HepG2 (cell line): ENCODE results near the gene RNASE7. TPM values are rescaled to one million over a fixed set of nuclear protein-coding genes. Genes with fewer than 3 reads are reported as not detected.

Experiments used
- ATAC-seq: fragments of 200-7000 bp; cut with Tn5 transposase; 3 replicates; pipeline ENCODE4 v1.9.1; 2020; ENCODE audit warnings: mild to moderate bottlenecking, moderate library complexity
- BruUV-seq: library from RNA; stranded (reverse); fragments of 400-500 nt; replicated peaks from 2 replicates; lab custom pipeline; 2021; lab: Mats Ljungman, UMichigan
- CTCF ChIA-PET: fragments of 300-600 bp; formaldehyde crosslinking; extraction: SDS; loops from one replicate; lab custom pipeline; 2021; ENCODE audit warnings: low total read pairs, inconsistent platforms, low intra/inter-chr PET ratio; lab: Yijun Ruan, JAX
- POLR2A ChIA-PET: fragments of 350-600 bp; sonication (Branson Sonifier 250); formaldehyde crosslinking; loops from one replicate; lab custom pipeline; 2020; ENCODE audit warnings: antibody characterized with exemption, inconsistent platforms; lab: Yijun Ruan, JAX
- DNase-seq: peaks from one replicate; pipeline ENCODE4 v3.0.0-alpha.2; 2015; ENCODE audit warnings: low spot score
- FAIRE-seq: peaks from 3 replicates; lab custom pipeline; 2011; peaks lifted over from hg19 to GRCh38; lab: Jason Lieb, UNC
- H2AFZ ChIP-seq: one replicate; pipeline ENCODE4 v1.6.1; 2011; ENCODE audit warnings: low read length, inconsistent platforms
- H3K27ac ChIP-seq: fragments of 300-600 bp; 3 replicates; pipeline ENCODE4 v1.8.0; 2011; ENCODE audit warnings: mixed run types, mild to moderate bottlenecking, mixed read lengths, low read length, inconsistent platforms; ENCODE audit not compliant: insufficient read depth; ENCODE audit errors: extremely low read length
- H3K27me3 ChIP-seq, 2 experiments: fragments of 200-600 bp in 1 of 2; 2 replicates in 1 of 2; 3 replicates in 1 of 2; pipeline versions ENCODE4 v1.6.0 to v1.8.0; 2011; ENCODE audit warnings: low read length in 2 of 2, mild to moderate bottlenecking in 2 of 2, moderate library complexity in 2 of 2, inconsistent platforms in 1 of 2; ENCODE audit not compliant: insufficient read depth in 2 of 2, control insufficient read depth in 1 of 2
- H3K36me3 ChIP-seq, 2 experiments: fragments of 200-600 bp in 1 of 2; replicated peaks in 1 of 2; 2 replicates in 1 of 2; 3 replicates in 1 of 2; pipeline versions ENCODE4 v1.5.1 to v1.8.0; 2011; ENCODE audit warnings: low read length in 2 of 2, inconsistent platforms in 1 of 2; ENCODE audit not compliant: insufficient read depth in 2 of 2, control insufficient read depth in 1 of 2
- H3K4me1 ChIP-seq: 2 replicates; pipeline ENCODE4 v1.5.1; 2012; ENCODE audit warnings: low read length, inconsistent platforms; ENCODE audit not compliant: insufficient read depth
- H3K4me2 ChIP-seq: 2 replicates; pipeline ENCODE4 v1.6.0; 2011; ENCODE audit warnings: low read depth, low read length, inconsistent platforms
- H3K4me3 ChIP-seq, 3 experiments: fragments of 200-600 bp in 1 of 3; sonication (generic), shearing (Covaris generic) in 1 of 3; replicated peaks in 1 of 3; 2 replicates each; pipeline ENCODE4 v1.5.1; 2011 to 2016; ENCODE audit warnings: low read length in 3 of 3, inconsistent platforms in 2 of 3, low read depth in 2 of 3, mild to moderate bottlenecking in 2 of 3, control low read depth in 1 of 3, mixed read lengths in 1 of 3; ENCODE audit not compliant: insufficient read depth in 1 of 3
- H3K79me2 ChIP-seq: one replicate; pipeline ENCODE4 v1.6.1; 2011; ENCODE audit warnings: low read length, inconsistent platforms; ENCODE audit not compliant: insufficient read depth
- H3K9ac ChIP-seq: 2 replicates; pipeline ENCODE4 v1.6.0; 2011; ENCODE audit warnings: mild to moderate bottlenecking, low read depth, low read length, inconsistent platforms; ENCODE audit not compliant: insufficient read depth
- H3K9me3 ChIP-seq: 2 replicates; pipeline ENCODE4 v1.5.1; 2012; ENCODE audit warnings: mild to moderate bottlenecking, low read length
- H4K20me1 ChIP-seq: 2 replicates; pipeline ENCODE4 v1.6.0; 2011; ENCODE audit warnings: inconsistent platforms, mild to moderate bottlenecking, low read length, moderate library complexity; ENCODE audit not compliant: insufficient read depth
- ZNF354B ChIP-seq: sonication (generic); formaldehyde crosslinking; IDR thresholded peaks from 2 replicates; pipeline ENCODE4 v1.8.0; 2022; ENCODE audit warnings: mild to moderate bottlenecking, missing genetic modification reagents
- WGBS: methylation state at CpG from one replicate; pipeline ENCODE4 v1.1.6; 2017; ENCODE audit warnings: low lambda C conversion rate; 5-methylcytosine and 5-hydroxymethylcytosine counted together
- in situ Hi-C: cut with HindIII; loops from 2 replicates; pipeline ENCODE4 v1.10.0; 2017; ENCODE audit warnings: low pct_unique_long_range_greater_than_20kb; ENCODE audit not compliant: extremely low pct_ligation_motif_present
- intact Hi-C: fragments of 100-400 bp; cut with micrococcal nuclease; formaldehyde crosslinking; loops from one replicate; pipeline ENCODE4 v1.10.0; 2022; ENCODE audit not compliant: unreplicated experiment
- polyA plus RNA-seq, 8 experiments: library from polyadenylated mRNA; depleted of rRNA in 3 of 8; stranded (reverse) in 7 of 8; unstranded in 1 of 8; fragments of >200 nt; fragmentation: Illumina TruSeq in 4 of 8; extraction: Trizol in 4 of 8; gene quantifications; 2 replicates each; pipeline versions ENCODE4 v1.2.1 to v1.2.3, GENCODE V29; 2011 to 2016; ENCODE audit warnings: low read depth in 4 of 8, missing spikeins in 1 of 8, mixed read lengths in 1 of 8; ENCODE audit not compliant: insufficient read depth in 1 of 8
- total RNA-seq, 5 experiments: library from RNA; depleted of rRNA; stranded (reverse); fragments of >200 nt; fragmentation: Illumina TruSeq; extraction: Trizol; gene quantifications; 2 replicates each; pipeline ENCODE4 v1.2.3, GENCODE V29; 2016; ENCODE audit warnings: low read depth in 1 of 5
- TF ChIP-seq, protein P1 (sequence below): fragments of 450-650 bp; IDR thresholded peaks from 2 replicates; pipeline ENCODE4 v1.6.1; 2017

RNASE7 gene
- total and polyA plus RNA-seq, 2 of the 13 experiments (the other 11 are each of a cell fraction or from before 2014, with no cell fraction given) = 0.04 TPM; not detected in 1

DNA sequence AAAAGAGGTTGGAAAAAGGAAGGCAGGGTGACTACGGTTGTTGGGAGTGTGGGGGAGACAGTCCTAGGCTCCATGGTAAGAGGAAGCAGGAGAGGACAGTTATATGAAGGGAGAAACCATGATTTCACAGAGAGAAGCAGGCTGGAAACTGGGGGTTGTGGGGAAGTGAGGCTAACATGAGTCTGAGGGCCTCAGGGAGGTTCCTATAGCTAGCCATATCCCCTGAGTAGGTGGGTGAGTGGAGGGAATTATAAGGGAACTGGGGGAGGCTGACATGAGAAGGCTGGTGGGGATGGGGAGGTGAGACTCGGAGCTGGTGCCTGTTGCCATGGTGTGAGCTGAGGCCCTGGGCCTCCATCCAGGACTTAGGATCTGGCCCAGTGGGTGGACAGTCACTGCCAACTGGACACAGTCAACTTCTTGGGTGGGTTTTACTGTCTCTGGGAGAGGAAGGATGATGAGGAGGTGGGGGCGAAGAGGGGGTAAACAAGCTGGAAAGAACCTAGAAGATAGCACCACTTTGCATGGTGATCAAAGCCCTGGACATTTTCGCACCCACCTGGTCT, 8.9 kb upstream of the RNASE7 start:
- ATAC-seq = no peak
- Histone ChIP-seq H3K4me1 (peaks cover 20% of the 10 kb centered on the region), H3K9me3 (no peaks in the 10 kb centered on the region), H3K79me2 (no peaks in the 10 kb centered on the region), H3K27me3 (no peaks in the 10 kb centered on the region; a peak in 1 of 5 replicates), H3K4me2 (no peak overlapping the region), H3K27ac (no peak overlapping the region), H4K20me1 (no peaks in the 10 kb centered on the region), H2AFZ (no peak overlapping the region), H3K9ac (no peak overlapping the region), H3K4me3 (no peak overlapping the region), H3K36me3 (no peaks in the 10 kb centered on the region)
- TF ChIP-seq, protein P1, sequence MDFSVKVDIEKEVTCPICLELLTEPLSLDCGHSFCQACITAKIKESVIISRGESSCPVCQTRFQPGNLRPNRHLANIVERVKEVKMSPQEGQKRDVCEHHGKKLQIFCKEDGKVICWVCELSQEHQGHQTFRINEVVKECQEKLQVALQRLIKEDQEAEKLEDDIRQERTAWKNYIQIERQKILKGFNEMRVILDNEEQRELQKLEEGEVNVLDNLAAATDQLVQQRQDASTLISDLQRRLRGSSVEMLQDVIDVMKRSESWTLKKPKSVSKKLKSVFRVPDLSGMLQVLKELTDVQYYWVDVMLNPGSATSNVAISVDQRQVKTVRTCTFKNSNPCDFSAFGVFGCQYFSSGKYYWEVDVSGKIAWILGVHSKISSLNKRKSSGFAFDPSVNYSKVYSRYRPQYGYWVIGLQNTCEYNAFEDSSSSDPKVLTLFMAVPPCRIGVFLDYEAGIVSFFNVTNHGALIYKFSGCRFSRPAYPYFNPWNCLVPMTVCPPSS = no peak
- no TSS peak for BruUV-seq
- intact Hi-C loops = no loop called here
- 77% methylated on average over 4 of the region's 4 CpGs for WGBS
- DNase-seq = no peak
- ChIA-PET POLR2A (interaction anchor here (1.3 kb wide), 1 partner anchor 8 kb away, joined by 4 read pairs; the partner anchor contains the start of gene NDRG2), CTCF (no interaction called here)
- FAIRE-seq = no peak
- in situ Hi-C loops = no loop called here

- no peak for FAIRE-seq
Measured at GRCh38 chr14:21034707-21035106, 7.5 kb upstream of the RNASE7 start, which contains the start of gene RNASE13. TSS of gene RNASE13 (minus strand) at chr14:21034807. CDS start at chr14:21034288, 519 bp downstream.

More at GRCh38 chr14:21034707-21035106, 7.5 kb upstream of the RNASE7 start, which contains the start of gene RNASE13:
- ATAC-seq (no peak), DNase-seq (no peak)
- BruUV-seq = no TSS peak
- CTCF ChIA-PET = no interaction called here
- Histone ChIP-seq H3K9me3 (no peaks in the 10 kb centered on the region), H3K4me2 (no peak within 1 kb of the TSS), H3K36me3 (no peaks in the 10 kb centered on the region), H3K27me3 (no peaks in the 10 kb centered on the region; a peak in 1 of 5 replicates), H3K27ac (no peak within 1 kb of the TSS), H4K20me1 (no peaks in the 10 kb centered on the region), H3K9ac (no peak within 1 kb of the TSS), H3K4me3 (no peak within 1 kb of the TSS), H3K79me2 (no peaks in the 10 kb centered on the region), H3K4me1 (peaks cover 35% of the 10 kb centered on the region), H2AFZ (no peak within 1 kb of the TSS)
- intact Hi-C loops = no loop called here
- 44% methylated on average over 5 of the region's 5 CpGs for WGBS
- in situ Hi-C loops = no loop called here
- no peak for TF ChIP-seq ZNF354B (CRISPR knock-in tag)
- POLR2A ChIA-PET = interaction anchor here (1.0 to 1.5 kb wide), 2 partner anchors 20 to 21 kb away, joined by 4 to 7 read pairs; no protein-coding TSS in a partner anchor
